ENCODE data around the gene CTSG.
"Not testable (repeated sequence)": the region's sequence is repeated elsewhere in the genome, so short reads cannot be mapped to it uniquely, and the experiment has no call there.

Gene CTSG

DNA sequence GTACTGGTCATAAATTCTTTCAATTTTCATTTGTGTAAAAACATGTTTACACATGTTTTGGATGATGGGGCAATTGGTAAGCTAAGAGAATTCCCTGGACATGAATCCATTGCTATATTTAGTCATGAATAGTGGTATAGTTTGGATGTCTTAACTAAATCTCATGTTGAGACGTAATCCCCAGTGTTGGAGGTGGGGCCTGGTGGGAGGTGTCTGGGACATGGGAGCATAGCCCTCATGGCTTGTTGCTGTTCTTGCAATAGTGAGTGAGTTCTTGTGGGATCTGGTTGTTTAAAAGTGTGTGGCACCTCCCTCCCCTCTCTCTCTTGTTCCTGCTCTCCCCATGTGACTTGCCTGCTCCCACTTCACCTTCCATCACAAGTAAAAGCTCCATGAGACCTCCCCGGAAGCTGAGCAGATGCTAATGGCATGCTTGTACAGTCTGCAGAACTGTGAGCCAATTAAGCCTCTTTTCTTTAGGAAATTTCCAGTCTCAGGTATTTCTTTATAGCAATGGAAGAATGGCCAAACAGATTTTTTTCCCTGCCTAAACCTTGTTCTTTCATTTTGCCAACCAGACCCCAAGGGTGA lies 33.6 kb downstream of the CTSG start:
- DNase-seq (ENCODE audit: low read depth in 2 of 2) = no peak

DNA sequence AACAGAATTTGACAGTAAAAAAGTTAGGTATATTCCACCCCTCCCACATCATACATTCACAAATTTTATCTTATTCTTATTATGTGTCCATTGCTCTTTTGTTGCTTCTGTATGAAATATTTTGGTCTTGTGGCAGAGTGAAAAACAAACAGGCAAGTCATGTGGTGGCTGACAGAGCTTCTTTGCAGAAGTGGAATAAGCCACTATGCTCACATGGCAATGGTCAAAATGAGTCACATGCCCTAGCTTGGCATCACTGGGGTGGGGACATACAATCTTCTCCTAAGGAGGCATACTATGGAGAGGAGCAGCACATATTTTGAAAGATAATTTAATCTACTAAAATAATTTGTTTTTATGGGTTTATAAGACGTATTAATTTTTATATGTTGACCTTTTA lies 40.3 kb downstream of the CTSG start:
- DNase-seq (ENCODE audit: low read depth in 2 of 2) = no peak

DNA sequence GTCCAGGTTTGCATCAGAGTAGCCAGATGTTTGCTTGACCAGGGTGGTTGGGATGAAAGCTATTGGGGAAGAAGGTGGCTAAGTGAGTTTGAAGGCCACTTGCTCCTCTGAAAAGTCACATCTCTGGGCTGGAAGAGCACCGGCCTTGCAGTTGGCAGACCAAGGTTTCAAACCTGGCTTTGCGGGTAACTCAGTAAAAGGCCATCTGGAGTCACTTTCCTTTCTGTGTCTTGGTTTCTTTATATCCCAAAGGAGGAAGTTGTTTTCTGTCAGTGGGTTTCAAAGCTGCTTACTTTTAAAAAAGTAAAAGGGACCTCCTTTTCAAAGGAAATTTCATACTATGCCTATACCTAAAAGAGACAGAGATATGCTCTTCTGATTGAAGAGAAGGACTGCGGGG lies 41.8 kb downstream of the CTSG start:
- no peak for DNase-seq (ENCODE audit: low read depth in 2 of 2)

DNA sequence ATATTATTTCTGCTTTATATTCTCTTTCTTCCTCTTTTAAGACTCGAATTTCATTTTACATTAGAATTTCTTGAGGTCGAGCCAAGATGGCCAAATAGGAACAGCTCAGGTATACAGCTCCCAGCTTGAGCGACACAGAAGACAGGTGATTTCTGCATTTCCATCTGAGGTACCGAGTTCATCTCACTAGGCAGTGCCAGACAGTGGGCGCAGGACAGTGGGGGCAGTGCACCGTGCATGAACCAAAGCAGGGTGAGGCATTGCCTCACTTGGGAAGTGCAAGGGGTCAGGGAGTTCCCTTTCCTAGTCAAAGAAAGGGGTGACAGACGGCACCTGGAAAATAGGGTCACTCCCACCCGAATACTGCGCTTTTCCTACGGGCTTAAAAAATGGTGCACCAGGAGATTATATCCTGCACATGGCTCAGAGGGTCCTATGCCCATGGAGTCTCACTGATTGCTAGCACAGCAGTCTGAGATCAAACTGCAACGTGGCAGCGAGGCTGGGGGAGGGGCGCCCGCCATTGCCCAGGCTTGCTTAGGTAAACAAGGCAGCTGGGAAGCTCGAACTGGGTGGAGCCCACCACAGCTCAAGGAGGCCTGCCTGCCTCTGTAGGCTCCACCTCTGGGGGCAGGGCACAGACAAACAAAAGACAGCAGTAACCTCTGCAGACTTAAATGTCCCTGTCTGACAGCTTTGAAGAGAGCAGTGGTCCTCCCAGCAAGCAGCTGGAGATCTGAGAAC lies 50.0 kb downstream of the CTSG start:
- not testable (repeated sequence) for DNase-seq (ENCODE audit: low read depth in 2 of 2)
